GM21447 (cell line): ENCODE results near the gene ZNF579.

Source experiments
- ATAC-seq: cut with Tn5 transposase; IDR thresholded peaks from one replicate; pipeline ENCODE4 v1.9.1; 2021; ENCODE audit not compliant: unreplicated experiment

ZNF579 gene

GRCh38 chr19:55580628-55581144 is at the start of gene ZNF579:
Gene ZNF579, minus strand, starts transcription at chr19:55580848. Its CDS starts 1,209 bp downstream, at chr19:55579639.
- peak; percentile 62 for ATAC-seq

GRCh38 chr19:55626350-55626749 is 45.7 kb upstream of the ZNF579 start:
- no peak for ATAC-seq

- peak; percentile 7 for ATAC-seq
These were observed 44.3 kb upstream of the ZNF579 start for GRCh38 chr19:55625004-55625326.

- peak; percentile 55 for ATAC-seq
These were observed 43.7 kb upstream of the ZNF579 start, which contains the start of gene ZNF784 for GRCh38 chr19:55624109-55625003. Gene ZNF784, minus strand, starts transcription at chr19:55624566. Its CDS starts 5 bp downstream, at chr19:55624561.

GRCh38 chr19:55623561-55623960 is 42.9 kb upstream of the ZNF579 start:
- ATAC-seq, result no peak

- ATAC-seq, result no peak
These were observed 42.5 kb upstream of the ZNF579 start for GRCh38 chr19:55623130-55623529.

GRCh38 chr19:55622242-55622969 is 41.8 kb upstream of the ZNF579 start:
- no peak for ATAC-seq

GRCh38 chr19:55621673-55622231 is 41.1 kb upstream of the ZNF579 start:
- ATAC-seq, result no peak

GRCh38 chr19:55621205-55621672 is 40.6 kb upstream of the ZNF579 start:
- ATAC-seq, result no peak

- ATAC-seq, result no peak
These were observed 40.0 kb upstream of the ZNF579 start for GRCh38 chr19:55620410-55621204.

GRCh38 chr19:55619286-55619685 is 38.6 kb upstream of the ZNF579 start:
- no peak for ATAC-seq

- no peak for ATAC-seq
These were observed 37.8 kb upstream of the ZNF579 start for GRCh38 chr19:55618426-55618825.

- no peak for ATAC-seq
These were observed 36.8 kb upstream of the ZNF579 start for GRCh38 chr19:55617426-55617825.

- no peak for ATAC-seq
These were observed 35.8 kb upstream of the ZNF579 start for GRCh38 chr19:55616395-55616875.

GRCh38 chr19:55615543-55616394 is 35.1 kb upstream of the ZNF579 start:
- ATAC-seq, result no peak

GRCh38 chr19:55614711-55615542 is 34.3 kb upstream of the ZNF579 start:
- no peak for ATAC-seq

- no peak for ATAC-seq
These were observed 33.5 kb upstream of the ZNF579 start for GRCh38 chr19:55613930-55614710.

GRCh38 chr19:55613396-55613795 is 32.7 kb upstream of the ZNF579 start:
- no peak for ATAC-seq
